ENCODE results near the gene VPS29.

GRCh38 chr12:110540048-110540447 is 38.1 kb upstream of the VPS29 start:
- TF ChIP-seq, protein P1, sequence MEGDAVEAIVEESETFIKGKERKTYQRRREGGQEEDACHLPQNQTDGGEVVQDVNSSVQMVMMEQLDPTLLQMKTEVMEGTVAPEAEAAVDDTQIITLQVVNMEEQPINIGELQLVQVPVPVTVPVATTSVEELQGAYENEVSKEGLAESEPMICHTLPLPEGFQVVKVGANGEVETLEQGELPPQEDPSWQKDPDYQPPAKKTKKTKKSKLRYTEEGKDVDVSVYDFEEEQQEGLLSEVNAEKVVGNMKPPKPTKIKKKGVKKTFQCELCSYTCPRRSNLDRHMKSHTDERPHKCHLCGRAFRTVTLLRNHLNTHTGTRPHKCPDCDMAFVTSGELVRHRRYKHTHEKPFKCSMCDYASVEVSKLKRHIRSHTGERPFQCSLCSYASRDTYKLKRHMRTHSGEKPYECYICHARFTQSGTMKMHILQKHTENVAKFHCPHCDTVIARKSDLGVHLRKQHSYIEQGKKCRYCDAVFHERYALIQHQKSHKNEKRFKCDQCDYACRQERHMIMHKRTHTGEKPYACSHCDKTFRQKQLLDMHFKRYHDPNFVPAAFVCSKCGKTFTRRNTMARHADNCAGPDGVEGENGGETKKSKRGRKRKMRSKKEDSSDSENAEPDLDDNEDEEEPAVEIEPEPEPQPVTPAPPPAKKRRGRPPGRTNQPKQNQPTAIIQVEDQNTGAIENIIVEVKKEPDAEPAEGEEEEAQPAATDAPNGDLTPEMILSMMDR (optimal IDR thresholded peaks at IDR 0.05 in 1 of 3, IDR thresholded peaks at IDR 0.05 in 1 of 3, conservative IDR thresholded peaks at IDR 0.05 in 1 of 3; ENCODE audit: extremely low read depth in 1 of 3, insufficient read depth in 2 of 3, low read length in 3 of 3): no peak
- TF ChIP-seq EZH2 (IDR thresholded peaks at IDR 0.05; ENCODE audit: low read length): no peak

Data from keratinocyte (primary cell).